ENCODE data around the gene FUT3.

- TF ChIP-seq, protein P1, sequence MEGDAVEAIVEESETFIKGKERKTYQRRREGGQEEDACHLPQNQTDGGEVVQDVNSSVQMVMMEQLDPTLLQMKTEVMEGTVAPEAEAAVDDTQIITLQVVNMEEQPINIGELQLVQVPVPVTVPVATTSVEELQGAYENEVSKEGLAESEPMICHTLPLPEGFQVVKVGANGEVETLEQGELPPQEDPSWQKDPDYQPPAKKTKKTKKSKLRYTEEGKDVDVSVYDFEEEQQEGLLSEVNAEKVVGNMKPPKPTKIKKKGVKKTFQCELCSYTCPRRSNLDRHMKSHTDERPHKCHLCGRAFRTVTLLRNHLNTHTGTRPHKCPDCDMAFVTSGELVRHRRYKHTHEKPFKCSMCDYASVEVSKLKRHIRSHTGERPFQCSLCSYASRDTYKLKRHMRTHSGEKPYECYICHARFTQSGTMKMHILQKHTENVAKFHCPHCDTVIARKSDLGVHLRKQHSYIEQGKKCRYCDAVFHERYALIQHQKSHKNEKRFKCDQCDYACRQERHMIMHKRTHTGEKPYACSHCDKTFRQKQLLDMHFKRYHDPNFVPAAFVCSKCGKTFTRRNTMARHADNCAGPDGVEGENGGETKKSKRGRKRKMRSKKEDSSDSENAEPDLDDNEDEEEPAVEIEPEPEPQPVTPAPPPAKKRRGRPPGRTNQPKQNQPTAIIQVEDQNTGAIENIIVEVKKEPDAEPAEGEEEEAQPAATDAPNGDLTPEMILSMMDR (IDR thresholded peaks at IDR 0.05; ENCODE audit: insufficient read depth, low read length, poor library complexity, severe bottlenecking) = no peak
- no peak for TF ChIP-seq EZH2phosphoT487 (conservative IDR thresholded peaks at IDR 0.05; ENCODE audit: low read length)
Measured at GRCh38 chr19:5809053-5809452, 42.2 kb downstream of the FUT3 start.

All from SU-DHL-6 (cell line).